T-cell (primary cell): ENCODE measurements around the gene NUDT8. TPM values are rescaled to one million over a fixed set of nuclear protein-coding genes. Genes with fewer than 3 reads are reported as not detected.

Experiments
- total RNA-seq, 35 experiments: library from RNA in 6 of 35; stranded (reverse) in 6 of 35; fragments of 120-200 nt in 1 of 35; gene quantifications; one replicate each; pipeline versions ENCODE4 v1.2.1 to v1.2.4 and lab custom pipeline; 2013 to 2026

The NUDT8 gene
- total RNA-seq, 5 donors from 2014 or later (not counting 1 experiment from before 2014, with no cell fraction given), result 1.5 to 8.0 (median 4.5) TPM

Other genes with a start within 250 kb of the NUDT8 start
- gene RAD9A, start 238.0 kb downstream of the NUDT8 start, total RNA-seq, result 10 to 100 TPM; 34.9 to 63.8 (median 56.2) TPM
- gene PPP1CA, start 228.1 kb downstream of the NUDT8 start, total RNA-seq, result 100 to 1,000 TPM; 118 to 198 (median 186) TPM
- 100 to 1,000 TPM; 288 to 449 (median 436) TPM for gene TBC1D10C, start 225.9 kb downstream of the NUDT8 start, total RNA-seq
- 10 to 100 TPM in 2 of 5 donors, 1 to 10 TPM in 3; 5.5 to 19.1 (median 9.8) TPM for gene CARNS1, start 214.3 kb downstream of the NUDT8 start, total RNA-seq
- gene RPS6KB2, start 201.4 kb downstream of the NUDT8 start, total RNA-seq, result 10 to 100 TPM; 60.3 to 88.0 (median 81.9) TPM
- gene PTPRCAP, start 192.3 kb downstream of the NUDT8 start, total RNA-seq, result 100 to 1,000 TPM; 192 to 282 (median 256) TPM
- gene CORO1B, start 186.5 kb downstream of the NUDT8 start, total RNA-seq, result 10 to 100 TPM; 23.0 to 39.4 (median 30.4) TPM
- gene GPR152, start 177.2 kb downstream of the NUDT8 start, total RNA-seq, result under 1 TPM in 1 of 5 donors, not detected in 4; 0.19 TPM
- 10 to 100 TPM in 2 of 5 donors, 1 to 10 TPM in 3; 3.5 to 16.0 (median 5.6) TPM for gene CABP4, start 174.6 kb downstream of the NUDT8 start, total RNA-seq
- gene TMEM134, start 160.7 kb downstream of the NUDT8 start, total RNA-seq, result 100 to 1,000 TPM in 3 of 5 donors, 10 to 100 TPM in 2; 59.9 to 113 (median 106) TPM
- gene AIP, start 146.9 kb downstream of the NUDT8 start, total RNA-seq, result 100 to 1,000 TPM; 114 to 168 (median 154) TPM
- gene PITPNM1, start 124.6 kb downstream of the NUDT8 start, total RNA-seq, result 100 to 1,000 TPM in 4 of 5 donors, 10 to 100 TPM in 1; 74.2 to 167 (median 149) TPM
- gene CDK2AP2, start 121.8 kb downstream of the NUDT8 start, total RNA-seq, result 10 to 100 TPM; 31.0 to 90.8 (median 79.9) TPM
- gene CABP2, start 106.5 kb downstream of the NUDT8 start, total RNA-seq, result not detected
- gene GSTP1, start 46.1 kb downstream of the NUDT8 start, total RNA-seq, result 100 to 1,000 TPM in 3 of 5 donors, 10 to 100 TPM in 2; 68.3 to 200 (median 151) TPM
- 100 to 1,000 TPM; 199 to 250 (median 238) TPM for gene NDUFV1, start 23.0 kb downstream of the NUDT8 start, total RNA-seq
- not detected for gene TBX10, start 9.8 kb upstream of the NUDT8 start, total RNA-seq
- gene ACY3, start 20.8 kb upstream of the NUDT8 start, total RNA-seq, result 1 to 10 TPM in 1 of 5 donors, under 1 TPM in 2, not detected in 2; 0.54 to 1.0 (median 0.68) TPM
- gene ALDH3B2, start 44.7 kb upstream of the NUDT8 start, total RNA-seq, result not detected